Measurements from ENCODE around the gene JAG1.

GRCh38 chr20:10618611-10619245 lies 55.1 kb downstream of the JAG1 start:
- TF ChIP-seq CTCF (IDR thresholded peaks at IDR 0.05; ENCODE audit: low read depth, low read length, poor library complexity, severe bottlenecking) (no peak), EZH2phosphoT487 (IDR thresholded peaks at IDR 0.05; ENCODE audit: borderline replicate concordance, low read length) (no peak)

All from DOHH2 (cell line).